Vagina (tissue), 2 donors: ENCODE data around the gene FAT3.

Experiments used
- POLR2A ChIP-seq, 2 donors: fragments of 450-650 bp; IDR thresholded peaks; one replicate each; pipeline ENCODE4 v1.6.1; 2017; ENCODE audit warnings: antibody characterized with exemption in 2 of 2, mild to moderate bottlenecking in 2 of 2, moderate library complexity in 2 of 2
- POLR2AphosphoS5 ChIP-seq, 2 donors: sonication (generic); formaldehyde crosslinking; IDR thresholded peaks; one replicate each; pipeline ENCODE4 v1.9.0; 2017; ENCODE audit warnings: antibody characterized with exemption in 2 of 2, mild to moderate bottlenecking in 2 of 2, low read depth in 1 of 2; ENCODE audit not compliant: insufficient read depth in 1 of 2
- TF ChIP-seq, protein P1 (sequence below), 3 experiments: fragments of 450-650 bp in 2 of 3; fragments of 200-600 bp in 1 of 3; sonication (generic) in 1 of 3; IDR thresholded peaks; one replicate each; pipeline ENCODE4 v1.5.1; 2017 to 2019; ENCODE audit warnings: antibody characterized with exemption in 3 of 3, mild to moderate bottlenecking in 2 of 3, moderate library complexity in 2 of 3

DNA sequence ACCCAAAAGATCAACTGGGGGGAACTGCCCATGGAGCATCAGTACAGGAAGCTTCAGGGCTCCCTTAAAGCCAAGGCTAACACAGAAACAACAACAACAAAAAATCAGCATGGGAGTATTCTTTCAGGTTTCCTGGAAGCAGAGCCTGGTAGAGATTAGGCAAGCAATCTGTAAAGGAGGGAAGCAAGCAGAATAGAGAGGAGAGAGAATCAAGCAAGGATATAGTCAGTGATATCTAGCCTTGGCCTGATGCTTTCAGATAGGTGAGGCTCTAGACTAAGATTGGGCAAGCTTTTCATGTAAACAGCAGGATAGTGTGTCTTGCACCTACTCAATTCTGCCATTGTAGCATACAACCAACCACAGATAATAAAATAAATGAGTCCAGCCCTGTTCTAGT, 44.4 kb upstream of the FAT3 start:
- TF ChIP-seq POLR2AphosphoS5 (IDR thresholded peaks at IDR 0.05; ENCODE audit: insufficient read depth in 1 of 2, low read depth in 1 of 2) = no peak
- TF ChIP-seq, protein P1, sequence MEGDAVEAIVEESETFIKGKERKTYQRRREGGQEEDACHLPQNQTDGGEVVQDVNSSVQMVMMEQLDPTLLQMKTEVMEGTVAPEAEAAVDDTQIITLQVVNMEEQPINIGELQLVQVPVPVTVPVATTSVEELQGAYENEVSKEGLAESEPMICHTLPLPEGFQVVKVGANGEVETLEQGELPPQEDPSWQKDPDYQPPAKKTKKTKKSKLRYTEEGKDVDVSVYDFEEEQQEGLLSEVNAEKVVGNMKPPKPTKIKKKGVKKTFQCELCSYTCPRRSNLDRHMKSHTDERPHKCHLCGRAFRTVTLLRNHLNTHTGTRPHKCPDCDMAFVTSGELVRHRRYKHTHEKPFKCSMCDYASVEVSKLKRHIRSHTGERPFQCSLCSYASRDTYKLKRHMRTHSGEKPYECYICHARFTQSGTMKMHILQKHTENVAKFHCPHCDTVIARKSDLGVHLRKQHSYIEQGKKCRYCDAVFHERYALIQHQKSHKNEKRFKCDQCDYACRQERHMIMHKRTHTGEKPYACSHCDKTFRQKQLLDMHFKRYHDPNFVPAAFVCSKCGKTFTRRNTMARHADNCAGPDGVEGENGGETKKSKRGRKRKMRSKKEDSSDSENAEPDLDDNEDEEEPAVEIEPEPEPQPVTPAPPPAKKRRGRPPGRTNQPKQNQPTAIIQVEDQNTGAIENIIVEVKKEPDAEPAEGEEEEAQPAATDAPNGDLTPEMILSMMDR (IDR thresholded peaks at IDR 0.05) = no peak
- no peak for TF ChIP-seq POLR2A (IDR thresholded peaks at IDR 0.05)
